ENCODE results near the gene TSPAN12. TPM values are rescaled to one million over a fixed set of nuclear protein-coding genes. Genes with fewer than 3 reads are reported as not detected.

The TSPAN12 gene
- total RNA-seq, 1 donor from 2014 or later, result 16.3 TPM

- no peak for TF ChIP-seq CTCF (conservative IDR thresholded peaks at IDR 0.05)
- H3K27ac Mint-ChIP-seq, result peak overlapping the region; percentile 89
- H3K27me3 Mint-ChIP-seq, result peaks cover 12% of the 10 kb centered on the region
- H3K36me3 Mint-ChIP-seq, result peaks cover 4% of the 10 kb centered on the region
- H3K9me3 Mint-ChIP-seq, result no peaks in the 10 kb centered on the region
- peak overlapping the region; percentile 99 for H3K4me3 Mint-ChIP-seq
- peaks cover 20% of the 10 kb centered on the region for H3K4me1 Mint-ChIP-seq (ENCODE audit: unreplicated experiment)
- DNase-seq (ENCODE audit: extremely low spot score, unreplicated experiment), result peak; percentile 69
Observed at GRCh38 chr7:120856621-120857352, 1.2 kb downstream of the TSPAN12 start.

GRCh38 chr7:120856198-120856597 is 1.7 kb downstream of the TSPAN12 start:
- peaks cover 4% of the 10 kb centered on the region for H3K36me3 Mint-ChIP-seq
- peaks cover 12% of the 10 kb centered on the region for H3K27me3 Mint-ChIP-seq
- H3K4me1 Mint-ChIP-seq (ENCODE audit: unreplicated experiment), result peaks cover 20% of the 10 kb centered on the region
- no peak for DNase-seq (ENCODE audit: extremely low spot score, unreplicated experiment)
- peak overlapping the region; percentile 89 for H3K27ac Mint-ChIP-seq
- no peaks in the 10 kb centered on the region for H3K9me3 Mint-ChIP-seq
- peak overlapping the region; percentile 99 for H3K4me3 Mint-ChIP-seq
- TF ChIP-seq CTCF (conservative IDR thresholded peaks at IDR 0.05), result no peak

GRCh38 chr7:120852700-120853099 is 5.2 kb downstream of the TSPAN12 start:
- no peak for TF ChIP-seq CTCF (conservative IDR thresholded peaks at IDR 0.05)
- DNase-seq (ENCODE audit: extremely low spot score, unreplicated experiment), result no peak
- Mint-ChIP-seq H3K4me1 (ENCODE audit: unreplicated experiment) (peaks cover 17% of the 10 kb centered on the region), H3K36me3 (peaks cover 9% of the 10 kb centered on the region), H3K4me3 (no peak overlapping the region), H3K27me3 (peaks cover 10% of the 10 kb centered on the region), H3K27ac (no peak overlapping the region), H3K9me3 (no peaks in the 10 kb centered on the region)

- Mint-ChIP-seq H3K9me3 (peaks cover 6% of the 10 kb centered on the region), H3K27me3 (no peaks in the 10 kb centered on the region)
Observed at GRCh38 chr7:120843109-120843508, 14.8 kb downstream of the TSPAN12 start.

GRCh38 chr7:120842121-120842621 is 15.8 kb downstream of the TSPAN12 start:
- TF ChIP-seq CTCF (conservative IDR thresholded peaks at IDR 0.05), result no peak
- Mint-ChIP-seq H3K27me3 (no peaks in the 10 kb centered on the region), H3K27ac (no peak overlapping the region), H3K9me3 (peaks cover 6% of the 10 kb centered on the region), H3K36me3 (peaks cover 43% of the 10 kb centered on the region), H3K4me1 (ENCODE audit: unreplicated experiment) (peaks cover 12% of the 10 kb centered on the region), H3K4me3 (no peak overlapping the region)
- no peak for DNase-seq (ENCODE audit: extremely low spot score, unreplicated experiment)

More at GRCh38 chr7:120843109-120843508, 14.8 kb downstream of the TSPAN12 start:
- Mint-ChIP-seq H3K27ac (no peak overlapping the region), H3K4me1 (ENCODE audit: unreplicated experiment) (peaks cover 20% of the 10 kb centered on the region), H3K36me3 (peaks cover 48% of the 10 kb centered on the region), H3K4me3 (no peak overlapping the region)
- no peak for TF ChIP-seq CTCF (conservative IDR thresholded peaks at IDR 0.05)
- DNase-seq (ENCODE audit: extremely low spot score, unreplicated experiment), result no peak
